ENCODE results near the gene NCBP2L.
"Not testable (repeated sequence)": the region's sequence is repeated elsewhere in the genome, so short reads cannot be mapped to it uniquely, and the experiment has no call there.

NCBP2L gene

GRCh38 chrX:107753187-107753586 is 24.3 kb upstream of the NCBP2L start:
- no peak for DNase-seq

GRCh38 chrX:107755721-107756120 is 21.8 kb upstream of the NCBP2L start:
- no peak for DNase-seq

GRCh38 chrX:107758231-107758766 is 19.2 kb upstream of the NCBP2L start:
- no peak for DNase-seq

GRCh38 chrX:107760304-107761077 is 17.0 kb upstream of the NCBP2L start:
- DNase-seq: no peak

GRCh38 chrX:107763647-107764046 is 13.9 kb upstream of the NCBP2L start:
- no peak for DNase-seq

GRCh38 chrX:107764845-107765608 is 12.5 kb upstream of the NCBP2L start:
- no peak for DNase-seq

- DNase-seq: no peak
Measured at GRCh38 chrX:107766470-107767150, 10.9 kb upstream of the NCBP2L start.

- DNase-seq: no peak
Measured at GRCh38 chrX:107768051-107768450, 9.5 kb upstream of the NCBP2L start.

- DNase-seq: no peak
Measured at GRCh38 chrX:107769581-107770317, 7.8 kb upstream of the NCBP2L start.

- no peak for DNase-seq
Measured at GRCh38 chrX:107773206-107773605, 4.3 kb upstream of the NCBP2L start.

GRCh38 chrX:107773906-107774435 is 3.6 kb upstream of the NCBP2L start:
- DNase-seq: no peak

GRCh38 chrX:107775000-107775733 is 2.4 kb upstream of the NCBP2L start:
- DNase-seq: no peak

- DNase-seq: peak; percentile 51 to 68
Measured at GRCh38 chrX:107775734-107776511, 1.6 kb upstream of the NCBP2L start, which contains the start of gene TSC22D3. TSC22D3 (minus strand) TSS chrX:107775787; CDS start chrX:107775419, 368 bp downstream.

GRCh38 chrX:107776649-107777535 is 641 bp upstream of the NCBP2L start:
- peak; percentile 69 to 79 for DNase-seq

GRCh38 chrX:107780525-107780924 is 3.0 kb downstream of the NCBP2L start:
- DNase-seq: no peak

- DNase-seq: no peak
Measured at GRCh38 chrX:107787827-107788226, 10.3 kb downstream of the NCBP2L start.

- no peak for DNase-seq
Measured at GRCh38 chrX:107804427-107804826, 26.9 kb downstream of the NCBP2L start.

GRCh38 chrX:107805179-107805578 is 27.6 kb downstream of the NCBP2L start:
- no peak for DNase-seq

GRCh38 chrX:107810053-107810452 is 32.5 kb downstream of the NCBP2L start:
- not testable (repeated sequence) for DNase-seq

Data from activated CD4-positive, alpha-beta T cell treated with anti-CD3 and anti-CD28 coated beads, Interleukin-2, amount 50 U/mL, for 48 hours (primary cell).